Embryonic facial prominence (tissue), 1 donor: ENCODE measurements around the gene ITGB5.
"Not testable (repeated sequence)": the region's sequence is repeated elsewhere in the genome, so short reads cannot be mapped to it uniquely, and the experiment has no call there.

ENCODE experiments used
- DNase-seq: peaks from one replicate; pipeline ENCODE4 v3.0.0-alpha.2; 2016; ENCODE audit errors: extremely low spot score

The ITGB5 gene

GRCh38 chr3:124812291-124813265 is 74.6 kb downstream of the ITGB5 start:
- DNase-seq: peak; percentile 67

DNA sequence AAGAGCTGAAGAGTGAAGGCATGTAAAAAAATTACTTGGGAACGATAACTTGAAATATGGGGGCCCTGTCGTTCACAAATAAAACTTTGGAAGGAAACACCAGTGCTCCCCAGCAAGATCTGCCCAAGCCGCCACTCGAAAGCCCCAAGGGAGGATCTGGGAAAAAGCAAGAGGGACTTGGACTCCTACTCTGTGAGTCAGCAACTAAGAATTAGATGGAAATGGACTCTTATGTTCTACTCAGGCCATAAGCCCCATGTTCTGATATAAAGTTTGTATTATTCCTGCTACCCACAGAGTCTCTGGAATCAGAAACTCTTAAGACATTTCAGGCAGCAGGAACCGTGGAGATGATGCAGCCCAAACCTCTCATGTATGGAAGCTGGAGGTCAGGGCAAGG is 75.7 kb downstream of the ITGB5 start:
- no peak for DNase-seq

DNA sequence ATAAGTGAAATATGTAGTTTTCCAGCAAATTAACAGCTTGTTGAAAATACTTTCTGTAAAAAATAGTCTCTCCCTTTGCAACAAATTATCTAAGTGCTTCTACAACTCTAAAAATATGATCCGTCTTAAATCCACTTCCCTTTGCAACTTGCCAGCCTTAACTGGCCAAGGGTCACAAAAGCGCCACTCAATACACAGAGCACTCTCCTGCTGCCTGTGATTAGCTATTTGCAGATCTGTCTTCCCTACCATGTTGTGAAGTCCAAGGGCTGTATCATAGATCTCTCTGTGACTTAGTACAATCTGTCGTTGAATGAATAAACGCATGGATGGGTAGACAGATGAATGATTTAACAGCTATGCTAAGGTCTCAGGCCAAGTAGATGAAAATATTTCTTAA is 76.2 kb downstream of the ITGB5 start:
- no peak for DNase-seq

- DNase-seq: no peak
These were observed 78.1 kb downstream of the ITGB5 start for GRCh38 chr3:124809039-124809438.

DNA sequence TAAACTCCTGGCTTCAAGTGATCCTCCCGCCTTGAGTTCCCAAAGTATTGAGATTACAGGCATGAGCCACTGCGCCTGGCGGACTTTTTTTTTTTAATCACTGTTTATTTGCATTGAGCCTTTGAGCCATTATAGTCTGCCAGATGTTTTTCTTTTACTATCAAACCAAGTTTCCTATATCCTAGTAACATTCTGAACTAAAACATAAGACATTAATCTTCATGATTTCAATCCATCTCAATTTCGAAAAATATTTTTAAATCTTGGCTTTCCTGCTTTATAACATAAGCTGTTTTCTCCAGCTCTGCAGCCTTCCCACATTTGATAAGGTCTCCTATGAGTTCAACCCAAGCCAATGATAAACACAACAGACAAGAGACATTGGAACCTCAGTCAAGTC is 81.5 kb downstream of the ITGB5 start:
- DNase-seq: no peak

- DNase-seq: no peak
These were observed 82.3 kb downstream of the ITGB5 start for GRCh38 chr3:124804875-124805274.

GRCh38 chr3:124802702-124803101 is 84.5 kb downstream of the ITGB5 start:
- DNase-seq: no peak

GRCh38 chr3:124802061-124802698 is 85.0 kb downstream of the ITGB5 start:
- no peak for DNase-seq

GRCh38 chr3:124800511-124801258 is 86.5 kb downstream of the ITGB5 start:
- no peak for DNase-seq

- DNase-seq: no peak
These were observed 87.1 kb downstream of the ITGB5 start for GRCh38 chr3:124800076-124800475.

GRCh38 chr3:124799676-124800075 is 87.5 kb downstream of the ITGB5 start:
- DNase-seq: no peak

DNA sequence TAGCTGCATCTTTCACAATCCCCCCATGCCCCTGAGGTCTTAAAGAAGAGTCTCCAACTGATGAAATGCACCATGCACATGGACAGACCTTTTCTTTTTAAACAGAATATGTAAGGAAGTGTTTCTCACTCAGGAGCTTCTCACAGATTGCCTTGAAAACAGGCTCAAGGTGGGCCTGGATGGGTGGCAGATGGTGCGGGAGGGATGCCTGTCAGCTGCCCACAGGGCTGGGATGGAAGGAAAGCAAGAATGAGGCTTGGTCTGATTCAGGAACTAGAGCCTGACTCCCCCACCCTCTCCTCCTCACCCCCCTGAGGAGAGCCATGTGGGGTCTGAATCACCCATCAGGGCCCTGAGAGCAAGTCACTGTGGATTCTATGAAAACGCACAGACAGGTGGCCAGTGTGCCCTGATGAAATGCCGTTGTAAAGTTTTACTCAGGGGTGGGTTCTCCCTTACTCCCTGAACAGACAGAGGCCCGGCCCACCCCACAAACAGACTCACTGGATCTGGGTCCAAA is 89.7 kb downstream of the ITGB5 start:
- no peak for DNase-seq

- no peak for DNase-seq
These were observed 90.7 kb downstream of the ITGB5 start for GRCh38 chr3:124796477-124796876.

GRCh38 chr3:124793054-124793739 is 94.0 kb downstream of the ITGB5 start:
- DNase-seq: no peak

GRCh38 chr3:124792341-124793040 is 94.7 kb downstream of the ITGB5 start:
- no peak for DNase-seq

- DNase-seq: no peak
These were observed 95.5 kb downstream of the ITGB5 start for GRCh38 chr3:124791639-124792151.

DNA sequence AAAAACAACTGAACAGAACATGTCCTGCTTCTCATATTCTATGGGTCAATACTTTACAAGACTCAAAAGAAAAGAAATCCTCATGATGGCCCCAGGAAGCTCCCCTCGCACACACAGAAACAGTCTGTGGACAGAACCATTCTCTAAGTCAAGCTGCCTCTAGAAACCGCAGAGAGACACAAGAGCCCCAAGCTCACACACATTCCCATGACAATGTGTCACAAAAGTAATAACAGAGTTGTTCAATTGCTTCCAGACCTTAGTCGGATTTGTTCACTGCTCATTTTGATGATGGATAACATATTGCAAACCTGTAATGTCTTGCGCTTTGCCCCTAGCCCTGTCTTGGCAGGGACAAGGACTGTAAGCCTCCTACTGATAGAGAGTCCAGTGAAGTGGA is 96.0 kb downstream of the ITGB5 start:
- no peak for DNase-seq

GRCh38 chr3:124789103-124789502 is 98.1 kb downstream of the ITGB5 start:
- DNase-seq: not testable (repeated sequence)

DNA sequence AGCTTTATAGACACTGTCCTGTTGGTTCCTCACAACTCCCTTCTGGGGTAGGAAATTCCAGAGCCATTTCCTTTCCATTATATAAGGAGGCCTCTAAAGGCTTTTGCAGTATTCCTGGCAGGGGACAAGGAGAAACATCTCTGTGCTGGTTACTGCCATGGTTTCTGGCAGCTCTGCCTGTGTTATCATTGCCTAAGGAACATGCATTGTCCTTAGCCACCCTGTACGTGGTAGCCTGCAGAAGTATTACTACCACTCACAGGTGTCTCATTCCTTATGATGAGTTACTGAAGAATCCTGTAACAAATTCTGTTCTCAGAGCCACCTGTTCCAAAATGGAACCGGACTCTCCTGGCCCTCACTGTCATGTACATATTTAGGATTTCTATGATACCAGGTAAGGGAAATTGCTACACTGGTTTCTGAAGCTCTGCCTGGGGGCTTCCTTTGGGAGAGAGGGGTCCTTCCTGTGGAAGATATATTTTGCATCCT is 98.9 kb downstream of the ITGB5 start:
- no peak for DNase-seq

DNA sequence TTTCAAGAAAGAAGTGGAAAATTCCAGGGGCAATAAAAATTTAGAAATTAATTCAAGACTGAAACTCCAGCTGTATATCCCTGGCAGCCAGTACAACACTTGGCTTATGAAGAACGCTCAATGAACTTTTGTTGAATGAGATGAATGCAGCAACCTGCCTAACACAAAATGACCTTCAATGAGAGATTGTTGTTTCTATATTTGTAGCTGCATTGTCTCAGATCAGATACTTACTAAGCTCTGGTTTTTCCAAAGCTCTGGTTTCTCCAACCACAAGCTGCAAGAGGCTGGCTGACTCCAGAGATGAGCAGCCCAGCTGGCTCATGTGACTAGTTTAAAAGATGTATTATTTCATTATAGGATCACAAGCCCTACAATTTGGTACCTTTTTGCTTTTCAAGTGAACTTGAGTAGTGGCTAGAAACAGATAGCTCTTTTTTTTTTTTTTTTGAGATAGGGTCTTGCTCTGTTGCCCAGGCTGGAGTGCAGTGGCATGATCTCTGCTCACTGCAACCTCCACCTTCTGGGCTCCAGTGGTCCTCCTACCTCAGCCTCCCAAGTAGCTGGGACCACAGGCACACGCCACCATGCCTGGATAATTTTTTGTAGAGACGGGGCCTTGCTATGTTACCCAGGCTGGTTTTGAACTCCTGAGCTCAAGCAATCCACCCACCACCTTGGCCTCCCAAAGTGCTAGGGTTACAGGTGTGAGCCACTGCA is 99.5 kb downstream of the ITGB5 start:
- no peak for DNase-seq
